RKO (cell line): Measurements from ENCODE around the gene RAB1A.

Experiments
- DNase-seq: peaks from one replicate; pipeline ENCODE4 v3.0.0-alpha.2; 2016; ENCODE audit warnings: low spot score

The RAB1A gene

GRCh38 chr2:65061146-65061909 is 68.6 kb downstream of the RAB1A start:
- no peak for DNase-seq

DNA sequence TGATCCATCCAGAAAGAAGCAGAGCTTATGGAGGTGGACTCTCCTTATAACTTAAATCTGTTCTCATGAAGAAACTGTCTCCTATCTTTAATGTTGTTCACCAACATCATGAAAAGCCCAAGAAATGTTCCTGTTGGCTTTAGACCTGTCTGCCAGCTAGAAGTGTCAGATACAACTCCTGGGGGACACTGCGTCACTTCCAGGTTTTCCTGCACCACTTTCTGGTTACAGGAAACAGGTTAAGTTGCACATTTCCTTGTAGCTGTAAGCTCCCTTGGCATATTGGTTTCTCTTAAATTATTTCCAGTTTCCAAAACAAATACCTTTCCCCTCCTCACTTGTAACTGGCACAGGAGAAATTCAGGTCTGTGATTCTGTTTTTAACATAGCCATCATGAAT is 70.8 kb downstream of the RAB1A start:
- no peak for DNase-seq

- peak; percentile 60 for DNase-seq
Measured at GRCh38 chr2:65057391-65058052, 72.4 kb downstream of the RAB1A start.

GRCh38 chr2:65057054-65057375 is 72.9 kb downstream of the RAB1A start:
- no peak for DNase-seq

- peak; percentile 97 for DNase-seq
Measured at GRCh38 chr2:65056215-65057053, 73.5 kb downstream of the RAB1A start, which contains the start of gene CEP68. CEP68 (plus strand) TSS chr2:65056416; CDS start chr2:65069445, 13,029 bp downstream.

GRCh38 chr2:65055422-65056214 is 74.3 kb downstream of the RAB1A start:
- DNase-seq: no peak

GRCh38 chr2:65054749-65055421 is 75.0 kb downstream of the RAB1A start:
- no peak for DNase-seq

DNA sequence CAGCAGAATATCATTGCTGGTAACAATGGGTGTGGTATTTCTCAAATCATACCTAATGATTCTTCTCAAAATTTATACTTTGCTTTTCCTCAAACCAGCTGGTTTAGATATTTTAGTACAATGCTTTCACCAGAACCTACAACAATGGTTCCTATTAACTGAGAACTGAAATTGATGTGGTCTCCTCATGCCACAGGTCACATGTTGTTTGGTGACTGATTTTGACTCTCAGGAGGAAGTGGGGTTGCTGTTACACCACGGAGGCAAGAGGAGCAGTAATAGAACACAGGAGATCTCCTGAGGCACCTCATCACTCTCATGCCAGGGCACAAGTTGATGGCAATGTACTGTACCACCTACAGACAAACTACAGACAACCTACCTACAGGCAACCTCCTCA is 76.7 kb downstream of the RAB1A start:
- DNase-seq: no peak

GRCh38 chr2:65050931-65051330 is 79.0 kb downstream of the RAB1A start:
- no peak for DNase-seq

DNA sequence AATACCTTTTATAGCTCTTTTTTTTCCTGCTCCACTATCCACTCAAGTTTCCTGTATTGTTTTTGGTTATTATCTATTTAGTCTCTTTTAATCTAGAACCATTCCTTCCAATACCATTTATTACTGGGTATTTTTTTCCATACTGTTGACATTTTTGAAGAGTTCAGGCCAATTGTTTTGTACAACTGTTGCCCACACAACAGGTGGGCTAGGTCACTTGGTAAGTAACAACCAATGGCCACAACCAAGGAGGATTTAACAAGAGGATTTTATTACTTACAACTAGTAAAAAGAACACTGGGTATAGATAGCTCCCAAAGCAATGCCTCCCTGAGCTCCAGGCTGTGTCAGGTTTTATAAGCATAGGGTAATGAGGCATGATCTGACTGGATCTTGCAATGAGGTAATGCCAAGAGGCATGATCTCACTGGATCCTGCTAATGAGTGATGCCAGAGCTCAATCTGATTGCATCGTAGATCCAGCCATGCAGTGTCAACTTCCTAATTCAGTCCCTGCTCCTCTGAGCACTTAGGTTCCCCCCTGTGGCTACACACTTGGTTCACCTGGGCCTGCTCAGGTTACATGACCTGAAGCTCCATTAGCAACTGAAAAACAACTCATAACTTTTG is 80.8 kb downstream of the RAB1A start:
- DNase-seq: peak; percentile 74

- DNase-seq: no peak
Measured at GRCh38 chr2:65046633-65047407, 83.1 kb downstream of the RAB1A start.

DNA sequence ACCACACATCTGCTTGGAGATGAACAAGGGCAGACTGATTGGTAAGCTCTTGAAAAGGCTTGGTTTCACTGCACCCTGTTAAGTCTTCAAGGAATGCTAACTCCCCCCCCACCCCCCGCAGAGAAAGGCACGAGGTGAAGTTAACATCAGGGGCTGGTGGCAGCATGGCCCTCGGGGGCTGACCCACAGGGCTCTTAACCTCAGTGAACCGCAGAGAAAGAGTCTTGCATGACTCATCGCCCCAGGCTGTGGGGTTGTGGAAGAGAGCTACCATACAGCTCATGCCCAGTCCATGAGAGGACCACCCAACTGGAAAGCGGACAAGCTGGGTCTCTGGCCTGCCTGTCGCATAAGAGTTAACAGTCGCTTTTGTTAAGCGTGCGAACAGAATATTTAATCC is 84.3 kb downstream of the RAB1A start:
- no peak for DNase-seq

DNA sequence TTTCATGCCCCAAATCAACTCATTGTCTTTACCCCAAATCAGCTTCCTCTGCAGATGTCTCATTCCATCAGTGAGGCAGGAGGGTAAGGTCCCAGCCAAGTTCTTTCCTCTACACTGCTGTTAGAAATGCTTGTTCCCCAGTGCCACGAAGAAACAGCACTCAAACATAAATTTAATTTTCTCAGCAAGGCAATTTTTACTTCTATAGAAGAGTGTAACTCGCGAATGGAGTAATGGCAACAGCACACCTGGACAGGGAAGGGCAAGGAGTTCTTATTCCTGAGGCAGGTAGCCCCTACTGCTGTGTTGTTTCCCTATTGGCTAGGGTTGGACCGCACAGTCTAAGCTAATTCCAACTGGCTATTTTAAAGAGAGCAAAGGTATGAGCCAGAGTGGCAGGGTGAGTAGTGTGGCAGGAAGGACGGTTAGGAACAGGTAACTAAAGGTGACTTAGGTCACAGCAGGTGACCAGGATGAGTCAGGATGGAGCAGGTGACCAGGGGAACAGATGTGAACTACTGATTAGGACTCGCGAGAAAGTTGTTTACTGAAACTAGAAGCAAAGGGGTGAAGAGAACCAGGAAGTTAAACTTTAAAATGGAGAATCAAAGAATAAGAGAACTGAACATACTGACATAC is 85.7 kb downstream of the RAB1A start:
- DNase-seq: no peak

DNA sequence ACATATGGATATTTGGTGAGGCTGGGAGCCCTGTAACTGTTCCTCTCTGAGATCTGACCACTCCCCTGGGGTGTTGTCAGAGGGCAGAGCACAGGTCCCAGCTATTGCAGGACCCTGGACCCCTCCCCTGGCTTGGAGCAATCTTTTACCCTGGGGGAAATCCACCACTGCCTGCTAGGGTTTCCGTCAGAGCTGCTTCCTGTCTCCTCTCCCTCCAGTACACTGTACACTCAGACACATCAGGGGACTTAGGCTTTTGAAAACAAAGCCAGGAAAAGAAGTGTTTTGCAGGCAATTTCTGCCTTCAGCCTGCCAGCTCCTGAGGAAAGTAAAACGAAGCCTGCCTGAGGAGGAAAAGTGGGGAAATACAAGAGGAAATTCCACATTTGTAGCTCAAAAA is 86.9 kb downstream of the RAB1A start:
- no peak for DNase-seq

GRCh38 chr2:65040400-65041261 is 89.3 kb downstream of the RAB1A start:
- DNase-seq: peak; percentile 88

GRCh38 chr2:65039640-65040039 is 90.3 kb downstream of the RAB1A start:
- no peak for DNase-seq

DNA sequence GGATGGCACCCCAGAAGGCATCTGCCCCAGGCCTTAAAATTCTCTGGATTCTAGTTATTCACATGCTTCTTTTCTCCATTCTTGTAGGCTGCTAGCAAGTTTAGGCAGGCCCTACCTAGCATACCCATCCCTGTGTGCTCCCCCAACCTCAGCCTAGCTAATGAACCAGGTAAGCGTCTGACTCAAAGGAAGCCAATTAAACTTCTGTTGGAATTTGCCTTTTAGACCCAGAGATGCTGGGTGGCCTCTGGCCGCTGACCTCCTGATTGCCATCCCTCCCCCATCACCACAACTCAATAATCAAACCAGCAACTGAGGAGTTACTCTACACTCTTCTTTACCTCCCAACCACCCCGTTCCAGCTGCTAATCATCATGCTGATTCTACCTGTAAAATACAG is 92.7 kb downstream of the RAB1A start:
- no peak for DNase-seq
